Loucy (cell line): Measurements from ENCODE around the gene NTN5.

ENCODE experiments used
- H2AFZ ChIP-seq: fragments of 200-600 bp; sonication (generic); 2 replicates; pipeline ENCODE4 v1.6.0; 2016; ENCODE audit warnings: antibody characterized with exemption, mild to moderate bottlenecking, low read length, moderate library complexity
- H3F3A ChIP-seq: fragments of 200-600 bp; 2 replicates; pipeline ENCODE4 v1.6.0; 2016; ENCODE audit warnings: antibody characterized with exemption, low read depth, mild to moderate bottlenecking
- H3K27me3 ChIP-seq: fragments of 200-600 bp; sonication (generic); 2 replicates; pipeline ENCODE4 v1.6.1; 2014; ENCODE audit warnings: low read length, mild to moderate bottlenecking; ENCODE audit not compliant: insufficient read depth, poor library complexity, severe bottlenecking
- H3K36me3 ChIP-seq: fragments of 200-600 bp; sonication (generic); 2 replicates; pipeline ENCODE4 v1.6.1; 2016; ENCODE audit warnings: low read length; ENCODE audit not compliant: insufficient read depth
- H3K4me1 ChIP-seq: fragments of 200-600 bp; sonication (generic); 2 replicates; pipeline ENCODE4 v1.5.1; 2014; ENCODE audit warnings: low read length, mild to moderate bottlenecking; ENCODE audit not compliant: insufficient read depth, poor library complexity, severe bottlenecking
- H3K4me2 ChIP-seq: fragments of 200-600 bp; sonication (generic); 2 replicates; pipeline ENCODE4 v1.6.0; 2014; ENCODE audit warnings: antibody characterized with exemption, low read length, low read depth, mild to moderate bottlenecking; ENCODE audit not compliant: poor library complexity, severe bottlenecking
- H3K4me3 ChIP-seq: fragments of 200-600 bp; sonication (generic); 2 replicates; pipeline ENCODE4 v1.5.1; 2014; ENCODE audit warnings: low read length, mild to moderate bottlenecking, mixed read lengths; ENCODE audit not compliant: poor library complexity, severe bottlenecking
- H3K79me2 ChIP-seq: fragments of 200-600 bp; sonication (generic); 2 replicates; pipeline ENCODE4 v1.6.1; 2014; ENCODE audit warnings: low read length; ENCODE audit not compliant: insufficient read depth
- H3K9ac ChIP-seq: fragments of 200-600 bp; sonication (generic); 2 replicates; pipeline ENCODE4 v1.6.0; 2014; ENCODE audit warnings: mild to moderate bottlenecking, low read depth, low read length, moderate library complexity; ENCODE audit not compliant: poor library complexity, severe bottlenecking
- H3K9me2 ChIP-seq: fragments of 200-600 bp; sonication (generic); replicated peaks from 2 replicates; pipeline ENCODE4 v1.6.1; 2016; ENCODE audit warnings: low read depth, low read length, mixed read lengths
- H3K9me3 ChIP-seq: fragments of 200-600 bp; sonication (generic); 2 replicates; pipeline ENCODE4 v1.6.1; 2014; ENCODE audit warnings: mild to moderate bottlenecking, antibody characterized with exemption, low read length, low read depth; ENCODE audit not compliant: insufficient read depth
- H4K20me1 ChIP-seq: fragments of 200-600 bp; sonication (generic); 2 replicates; pipeline ENCODE4 v1.6.0; 2014; ENCODE audit warnings: antibody characterized with exemption, low read length, mild to moderate bottlenecking; ENCODE audit not compliant: insufficient read depth, poor library complexity, severe bottlenecking
- CTCF ChIP-seq: fragments of 200-600 bp; sonication (generic); conservative IDR thresholded peaks from 2 replicates; pipeline ENCODE4 v1.5.1; 2014; ENCODE audit warnings: mild to moderate bottlenecking, antibody characterized with exemption, low read length
- EZH2phosphoT487 ChIP-seq: fragments of 200-600 bp; IDR thresholded peaks from 2 replicates; pipeline ENCODE4 v1.6.1; 2018; ENCODE audit warnings: antibody characterized with exemption, mild to moderate bottlenecking, moderate library complexity, borderline replicate concordance

Gene NTN5

DNA sequence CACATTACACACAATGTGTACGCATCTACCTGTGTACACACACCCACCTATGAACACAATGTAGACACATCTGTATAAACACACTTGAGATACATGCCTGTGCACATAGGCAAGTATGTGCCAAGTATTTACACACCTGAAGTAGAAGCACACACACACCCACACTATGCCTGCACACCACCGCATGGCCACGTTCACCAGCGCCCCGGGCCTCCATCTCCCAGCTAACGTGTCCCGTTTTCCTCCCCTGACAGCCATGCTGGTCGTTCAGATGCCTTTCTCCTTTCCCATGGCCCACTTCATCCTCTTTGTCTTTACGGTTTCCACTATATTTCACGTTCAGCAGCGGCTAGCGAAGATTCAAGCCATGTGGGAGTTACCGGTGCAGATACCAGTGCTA is 29.9 kb upstream of the NTN5 start:
- Histone ChIP-seq H4K20me1 (no peaks in the 10 kb centered on the region), H3K4me2 (no peak overlapping the region), H3K4me3 (no peak overlapping the region), H3K36me3 (no peaks in the 10 kb centered on the region), H3K4me1 (no peaks in the 10 kb centered on the region), H3K9me2 (no peaks in the 10 kb centered on the region), H3K9ac (no peak overlapping the region), H2AFZ (no peak overlapping the region), H3K79me2 (no peaks in the 10 kb centered on the region), H3F3A (no peaks in the 10 kb centered on the region), H3K27me3 (no peaks in the 10 kb centered on the region), H3K9me3 (no peaks in the 10 kb centered on the region)
- TF ChIP-seq CTCF = no peak

DNA sequence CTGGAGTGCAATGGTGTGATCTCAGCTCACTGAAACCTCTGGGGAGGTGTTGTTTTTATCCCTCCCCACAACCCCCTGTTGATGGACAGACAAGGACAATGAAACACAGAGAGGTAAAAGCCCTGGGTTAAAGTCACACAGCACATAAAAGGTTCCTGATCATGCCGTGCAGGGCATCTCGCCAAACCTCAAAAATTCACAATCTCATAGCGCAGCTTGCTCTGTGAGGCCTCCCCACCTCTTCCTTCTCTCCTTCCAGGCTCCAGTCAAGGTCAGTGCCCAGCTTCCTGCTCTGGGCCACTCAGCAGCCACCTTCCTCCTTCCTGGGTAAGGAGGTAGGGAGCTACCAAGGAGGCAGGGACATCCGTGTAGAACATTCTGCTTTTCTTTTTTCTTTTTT is 25.2 kb upstream of the NTN5 start:
- Histone ChIP-seq H3K4me1 (no peaks in the 10 kb centered on the region), H4K20me1 (no peaks in the 10 kb centered on the region), H3K27me3 (no peaks in the 10 kb centered on the region), H3K79me2 (no peaks in the 10 kb centered on the region), H3F3A (no peaks in the 10 kb centered on the region), H3K4me2 (no peak overlapping the region), H3K36me3 (no peaks in the 10 kb centered on the region), H2AFZ (no peak overlapping the region), H3K4me3 (no peak overlapping the region), H3K9me2 (no peaks in the 10 kb centered on the region), H3K9ac (no peak overlapping the region), H3K9me3 (no peaks in the 10 kb centered on the region)
- no peak for TF ChIP-seq EZH2phosphoT487
- TF ChIP-seq CTCF = no peak

GRCh38 chr19:48696353-48697010 is 23.7 kb upstream of the NTN5 start:
- H3K79me2 ChIP-seq = no peaks in the 10 kb centered on the region
- H3K27me3 ChIP-seq = no peaks in the 10 kb centered on the region
- no peak overlapping the region for H3K9ac ChIP-seq
- TF ChIP-seq CTCF (no peak), EZH2phosphoT487 (no peak)
- no peak overlapping the region for H3K4me3 ChIP-seq
- no peak overlapping the region for H2AFZ ChIP-seq
- no peaks in the 10 kb centered on the region for H3F3A ChIP-seq
- H3K4me1 ChIP-seq = no peaks in the 10 kb centered on the region
- no peak overlapping the region for H3K4me2 ChIP-seq
- H3K36me3 ChIP-seq = no peaks in the 10 kb centered on the region
- H3K9me2 ChIP-seq = no peaks in the 10 kb centered on the region
- no peaks in the 10 kb centered on the region for H4K20me1 ChIP-seq
- no peaks in the 10 kb centered on the region for H3K9me3 ChIP-seq
